ENCODE measurements around the gene LCA5. TPM values are rescaled to one million over a fixed set of nuclear protein-coding genes. Genes with fewer than 3 reads are reported as not detected.
"Not testable (repeated sequence)": the region's sequence is repeated elsewhere in the genome, so short reads cannot be mapped to it uniquely, and the experiment has no call there.

LCA5 gene
- total RNA-seq = under 1 TPM; 0.15 to 0.54 (median 0.21) TPM
- 0.35 TPM for total RNA-seq (2013)
- 0 to 1.9 (median 0.54) reads per million in 29 experiments for total RNA-seq

DNA sequence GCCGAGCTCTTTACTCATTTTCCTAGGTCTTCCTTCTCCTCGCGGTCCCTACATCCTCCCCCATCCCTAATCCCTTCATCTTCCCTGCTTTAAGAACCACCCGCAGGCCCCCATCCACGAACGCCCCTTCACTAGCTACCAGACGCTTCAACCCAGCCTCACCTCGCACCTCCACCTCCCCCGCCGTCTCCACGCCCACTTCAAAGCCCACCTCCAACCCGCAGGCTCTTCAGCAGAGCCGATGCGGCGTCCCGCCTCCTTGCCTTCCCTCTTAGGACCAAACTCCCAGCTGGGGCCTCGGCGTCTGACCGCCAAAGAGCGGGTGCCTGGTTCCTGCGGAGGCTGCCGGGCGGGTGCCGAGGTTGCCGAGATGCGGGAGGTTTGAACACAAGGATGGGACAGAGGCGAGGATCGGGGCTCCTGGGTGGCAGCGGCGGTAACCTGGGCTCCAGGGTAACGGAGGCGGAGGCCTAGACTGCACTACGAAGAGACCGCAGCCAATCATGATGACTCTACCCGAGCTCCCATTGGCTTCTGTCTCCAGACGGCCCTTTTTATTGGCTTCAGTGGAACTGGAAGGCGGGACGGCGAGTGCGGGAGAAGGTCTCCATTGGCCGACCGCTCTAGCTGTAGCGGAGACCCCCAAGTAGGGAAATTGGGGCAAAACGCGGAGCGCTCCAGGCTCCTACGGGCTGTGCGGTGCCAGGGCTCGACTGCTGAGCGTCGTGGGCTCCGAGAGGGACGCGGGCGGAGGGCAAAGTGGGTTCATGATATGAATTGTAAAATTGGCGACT is at the start of gene LCA5:
Gene LCA5, minus strand, starts transcription at position 477 of the 794 bp plus-strand sequence. CDS start 18,536 bp downstream, outside the sequence.
- H3K4me1 ChIP-seq (ENCODE audit: control insufficient read depth in 1 of 2, extremely low read depth in 1 of 2, insufficient read depth in 2 of 2, low read length in 2 of 2) = peaks cover 4 to 11% of the 10 kb centered on the region in 2 experiments
- H3K9me3 ChIP-seq = peaks cover 2% of the 10 kb centered on the region
- H3K4me3 Mint-ChIP-seq = no peak within 1 kb of the TSS
- peaks cover 0 to 13% of the 10 kb centered on the region in 2 experiments for H3K27me3 ChIP-seq (replicated peaks in 1 of 2; ENCODE audit: control insufficient read depth in 2 of 2, extremely low read depth in 1 of 2, insufficient read depth in 2 of 2, low read length in 1 of 2)
- H3K4me3 ChIP-seq (ENCODE audit: control insufficient read depth in 1 of 2, extremely low read depth in 1 of 2, low read length in 1 of 2) = peak within 1 kb of the TSS; percentile 60 to 74
- POLR2A ChIA-PET = interaction anchor here in 1 of 2 donors (0.7 kb wide), 1 partner anchor 266 kb away, joined by 3 read pairs; no protein-coding TSS in a partner anchor
- CTCF ChIA-PET = interaction anchor here (0.8 to 1.5 kb wide), 3 partner anchors 8 to 331 kb away, joined by 4 read pairs; no protein-coding TSS in a partner anchor
- DNase-seq (peak; percentile 64 to 89 (median 80)), ATAC-seq (replicated peaks in 1 of 4) (peak; percentile 97 to 98 (median 98))
- H3K27me3 Mint-ChIP-seq = peaks cover 4 to 19% of the 10 kb centered on the region in 2 donors
- H3K27ac Mint-ChIP-seq = peak within 1 kb of the TSS in 1 of 2 donors; percentile 42
- no peak within 1 kb of the TSS for H3K27ac ChIP-seq (ENCODE audit: low read length)
- H3K36me3 Mint-ChIP-seq = no peaks in the 10 kb centered on the region
- H3K9me3 Mint-ChIP-seq = peaks cover 0 to 6% (median 0%) of the 10 kb centered on the region in 3 donors
- no peaks in the 10 kb centered on the region for H3K36me3 ChIP-seq (ENCODE audit: control insufficient read depth in 2 of 2, extremely low read depth in 1 of 2, insufficient read depth in 1 of 2, low read length in 1 of 2)
- WGBS (ENCODE audit: insufficient coverage) = 2% methylated on average over 46 of the region's 56 CpGs
- H3K4me1 Mint-ChIP-seq = no peaks in the 10 kb centered on the region

DNA sequence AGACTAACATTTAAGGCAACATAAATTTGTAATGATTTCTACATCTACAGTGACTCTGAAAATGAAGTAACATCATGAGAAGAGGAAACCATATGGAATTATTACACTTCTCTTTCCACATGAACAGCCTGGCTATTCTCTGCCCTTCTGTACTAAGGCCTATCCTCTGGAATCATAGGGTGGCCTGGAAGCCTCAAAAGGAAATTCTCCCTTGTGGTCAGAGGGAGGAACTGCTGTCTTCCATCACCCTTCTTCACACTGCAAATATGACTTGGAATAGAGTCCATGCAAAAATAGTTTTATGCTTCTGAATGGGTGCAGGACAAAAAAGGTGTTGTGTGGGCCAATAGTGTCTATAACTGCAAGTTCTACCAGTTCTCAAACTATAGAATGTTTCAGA is 49.3 kb upstream of the LCA5 start:
- CTCF ChIA-PET = interaction anchor here in 1 of 2 donors (0.6 kb wide), 1 partner anchor 203 kb away, joined by 4 read pairs; no protein-coding TSS in a partner anchor
- ATAC-seq (replicated peaks in 1 of 4) = no peak
- peaks cover 4% of the 10 kb centered on the region for H3K36me3 Mint-ChIP-seq
- H3K27ac Mint-ChIP-seq = no peak overlapping the region
- H3K9me3 ChIP-seq = no peaks in the 10 kb centered on the region
- peaks cover 4 to 9% (median 7%) of the 10 kb centered on the region in 3 donors for H3K9me3 Mint-ChIP-seq
- POLR2A ChIA-PET = no interaction called here
- no peaks in the 10 kb centered on the region for H3K27me3 ChIP-seq (replicated peaks in 1 of 2; ENCODE audit: control insufficient read depth in 2 of 2, extremely low read depth in 1 of 2, insufficient read depth in 2 of 2, low read length in 1 of 2)
- H3K36me3 ChIP-seq (ENCODE audit: control insufficient read depth in 2 of 2, extremely low read depth in 1 of 2, insufficient read depth in 1 of 2, low read length in 1 of 2) = no peaks in the 10 kb centered on the region
- H3K4me1 Mint-ChIP-seq = no peaks in the 10 kb centered on the region
- no peaks in the 10 kb centered on the region for H3K4me1 ChIP-seq (ENCODE audit: control insufficient read depth in 1 of 2, extremely low read depth in 1 of 2, insufficient read depth in 2 of 2, low read length in 2 of 2)
- H3K27me3 Mint-ChIP-seq = no peaks in the 10 kb centered on the region
- no peak overlapping the region for H3K27ac ChIP-seq (ENCODE audit: low read length)
- DNase-seq = no peak
- H3K4me3 Mint-ChIP-seq = no peak overlapping the region
- H3K4me3 ChIP-seq (ENCODE audit: control insufficient read depth in 1 of 2, extremely low read depth in 1 of 2, low read length in 1 of 2) = no peak overlapping the region

DNA sequence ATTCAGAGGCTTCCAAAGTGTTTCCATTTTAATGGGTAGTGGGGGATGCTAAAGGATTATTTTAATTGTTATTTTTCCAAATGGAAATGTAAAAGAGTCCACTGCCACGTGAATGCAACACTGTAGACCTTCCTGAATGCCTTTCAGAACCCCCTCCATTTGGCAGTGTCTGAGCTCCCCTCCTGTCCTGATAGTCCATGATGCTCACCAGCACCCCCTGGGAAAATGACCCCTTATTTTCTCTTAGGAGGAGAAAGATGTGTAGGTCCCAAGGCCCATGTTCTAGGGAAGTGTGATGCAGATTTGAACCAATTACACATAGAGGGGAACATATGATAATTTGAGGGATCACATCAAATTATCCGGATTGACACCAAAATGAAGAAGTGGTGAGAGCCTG is 47.1 kb upstream of the LCA5 start:
- Mint-ChIP-seq H3K27ac (no peak overlapping the region), H3K27me3 (peaks cover 0 to 3% of the 10 kb centered on the region in 2 donors), H3K36me3 (peaks cover 4% of the 10 kb centered on the region), H3K4me1 (no peaks in the 10 kb centered on the region), H3K4me3 (no peak overlapping the region), H3K9me3 (peaks cover 10 to 23% (median 16%) of the 10 kb centered on the region in 3 donors)
- Histone ChIP-seq H3K9me3 (no peaks in the 10 kb centered on the region), H3K27ac (ENCODE audit: low read length) (no peak overlapping the region), H3K27me3 (replicated peaks in 1 of 2; ENCODE audit: control insufficient read depth in 2 of 2, extremely low read depth in 1 of 2, insufficient read depth in 2 of 2, low read length in 1 of 2) (no peaks in the 10 kb centered on the region), H3K36me3 (ENCODE audit: control insufficient read depth in 2 of 2, extremely low read depth in 1 of 2, insufficient read depth in 1 of 2, low read length in 1 of 2) (no peaks in the 10 kb centered on the region), H3K4me3 (ENCODE audit: control insufficient read depth in 1 of 2, extremely low read depth in 1 of 2, low read length in 1 of 2) (no peak overlapping the region), H3K4me1 (ENCODE audit: control insufficient read depth in 1 of 2, extremely low read depth in 1 of 2, insufficient read depth in 2 of 2, low read length in 2 of 2) (no peaks in the 10 kb centered on the region)
- 100% methylated on average over 1 of the region's 2 CpGs for WGBS (ENCODE audit: insufficient coverage)
- ChIA-PET CTCF (interaction anchor here in 1 of 2 donors (0.6 kb wide), 1 partner anchor 15 kb away, joined by 4 read pairs; no protein-coding TSS in a partner anchor), POLR2A (no interaction called here)
- DNase-seq (no peak), ATAC-seq (replicated peaks in 1 of 4) (no peak)

DNA sequence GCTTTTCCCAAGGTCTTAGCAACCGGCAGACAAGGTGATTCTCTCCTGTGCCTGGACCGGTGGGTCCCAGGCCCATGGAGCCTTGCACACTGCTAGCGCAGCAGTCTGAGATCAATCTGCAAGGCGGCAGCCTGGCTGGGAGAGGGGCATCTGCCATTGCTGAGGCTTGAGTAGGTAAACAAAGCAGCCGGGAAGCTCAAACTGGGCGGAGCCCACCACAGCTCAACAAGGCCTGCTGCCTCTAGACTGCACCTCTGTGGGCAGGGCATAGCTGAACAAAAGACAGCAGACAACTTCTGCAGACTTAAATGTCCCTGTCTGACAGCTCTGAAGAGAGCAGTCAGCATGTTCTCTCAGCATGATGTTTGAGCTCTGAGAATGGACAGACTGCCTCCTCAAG is 40.7 kb upstream of the LCA5 start:
- H3K36me3 ChIP-seq (ENCODE audit: control insufficient read depth in 2 of 2, extremely low read depth in 1 of 2, insufficient read depth in 1 of 2, low read length in 1 of 2); H3K4me1 Mint-ChIP-seq; CTCF ChIA-PET; H3K27me3 Mint-ChIP-seq; H3K4me3 ChIP-seq (ENCODE audit: control insufficient read depth in 1 of 2, extremely low read depth in 1 of 2, low read length in 1 of 2); H3K36me3 Mint-ChIP-seq; H3K4me1 ChIP-seq (ENCODE audit: control insufficient read depth in 1 of 2, extremely low read depth in 1 of 2, insufficient read depth in 2 of 2, low read length in 2 of 2); H3K27ac ChIP-seq (ENCODE audit: low read length); H3K9me3 ChIP-seq; ATAC-seq (replicated peaks in 1 of 4); H3K4me3 Mint-ChIP-seq; H3K27me3 ChIP-seq (replicated peaks in 1 of 2; ENCODE audit: control insufficient read depth in 2 of 2, extremely low read depth in 1 of 2, insufficient read depth in 2 of 2, low read length in 1 of 2); POLR2A ChIA-PET; DNase-seq; H3K27ac Mint-ChIP-seq: not testable (repeated sequence)
- peaks cover 13 to 27% (median 15%) of the 10 kb centered on the region in 3 donors for H3K9me3 Mint-ChIP-seq
- 78% methylated on average over 5 of the region's 6 CpGs for WGBS (ENCODE audit: insufficient coverage)

DNA sequence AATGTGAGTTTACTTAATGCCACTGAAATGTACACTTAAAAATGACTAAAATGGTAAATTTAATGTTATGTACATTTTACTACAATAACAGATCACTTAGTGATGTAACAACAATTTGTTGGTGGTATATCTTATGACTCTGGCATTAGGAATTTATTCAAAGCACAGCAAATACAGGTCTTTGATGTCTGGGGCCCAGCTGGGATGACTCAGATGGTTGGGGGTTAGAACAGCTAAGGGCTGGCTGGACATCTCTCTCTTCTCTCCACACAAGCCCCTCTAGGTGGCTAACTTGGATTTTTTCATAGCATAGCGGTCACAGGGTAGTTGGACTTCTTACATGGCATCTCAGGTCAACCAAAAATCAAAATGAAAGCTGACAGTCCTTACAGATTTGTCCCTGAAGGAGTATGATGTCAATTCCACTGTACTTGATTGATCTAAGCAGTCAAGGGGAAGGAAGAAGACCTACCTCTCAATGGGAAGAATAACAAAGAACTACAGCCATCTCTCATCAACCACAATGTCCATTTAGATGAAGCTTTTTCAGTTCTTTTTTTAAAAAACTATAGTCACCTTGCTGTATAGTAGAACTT is 37.5 kb upstream of the LCA5 start:
- H3K9me3 Mint-ChIP-seq = peaks cover 1 to 7% (median 5%) of the 10 kb centered on the region in 3 donors
- peaks cover 3% of the 10 kb centered on the region for H3K36me3 Mint-ChIP-seq
- ATAC-seq (replicated peaks in 1 of 4) = no peak
- peaks cover 0 to 9% (median 4%) of the 10 kb centered on the region in 3 donors for H3K4me1 Mint-ChIP-seq
- peaks cover 0 to 1% of the 10 kb centered on the region in 2 donors for H3K27me3 Mint-ChIP-seq
- no CpG with 5 or more reads among the region's 1 CpG for WGBS (ENCODE audit: insufficient coverage)
- Histone ChIP-seq H3K27ac (ENCODE audit: low read length) (no peak overlapping the region), H3K27me3 (replicated peaks in 1 of 2; ENCODE audit: control insufficient read depth in 2 of 2, extremely low read depth in 1 of 2, insufficient read depth in 2 of 2, low read length in 1 of 2) (no peaks in the 10 kb centered on the region), H3K4me3 (ENCODE audit: control insufficient read depth in 1 of 2, extremely low read depth in 1 of 2, low read length in 1 of 2) (no peak overlapping the region), H3K4me1 (ENCODE audit: control insufficient read depth in 1 of 2, extremely low read depth in 1 of 2, insufficient read depth in 2 of 2, low read length in 2 of 2) (peaks cover 0 to 3% of the 10 kb centered on the region in 2 experiments), H3K36me3 (ENCODE audit: control insufficient read depth in 2 of 2, extremely low read depth in 1 of 2, insufficient read depth in 1 of 2, low read length in 1 of 2) (no peaks in the 10 kb centered on the region), H3K9me3 (no peaks in the 10 kb centered on the region)
- DNase-seq = no peak
- POLR2A ChIA-PET = no interaction called here
- CTCF ChIA-PET = no interaction called here
- no peak overlapping the region for H3K27ac Mint-ChIP-seq
- no peak overlapping the region for H3K4me3 Mint-ChIP-seq

DNA sequence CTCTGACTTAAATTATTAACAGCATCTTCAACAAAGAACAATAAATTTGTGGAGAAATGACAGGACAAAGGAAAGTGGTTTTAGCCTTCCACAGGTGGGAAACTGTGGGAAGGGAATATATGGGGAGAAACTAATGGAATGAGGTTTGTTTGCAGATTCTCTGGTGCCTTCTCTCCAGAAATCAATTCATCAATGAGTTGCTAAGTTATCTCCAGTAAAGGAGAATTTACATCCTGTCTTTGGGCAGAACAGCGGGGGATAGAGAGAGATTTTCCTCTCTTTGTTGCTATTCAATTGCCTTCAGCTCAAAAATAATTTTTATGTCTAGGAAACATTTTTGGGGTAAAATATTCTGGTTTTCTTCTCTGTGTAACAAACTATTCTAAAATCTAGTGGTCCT is 36.9 kb upstream of the LCA5 start:
- POLR2A ChIA-PET = no interaction called here

More for the DNA sequence above, 36.9 kb upstream of the LCA5 start:
- Histone ChIP-seq H3K27ac (ENCODE audit: low read length) (no peak overlapping the region), H3K4me1 (ENCODE audit: control insufficient read depth in 1 of 2, extremely low read depth in 1 of 2, insufficient read depth in 2 of 2, low read length in 2 of 2) (peaks cover 0 to 3% of the 10 kb centered on the region in 2 experiments), H3K27me3 (replicated peaks in 1 of 2; ENCODE audit: control insufficient read depth in 2 of 2, extremely low read depth in 1 of 2, insufficient read depth in 2 of 2, low read length in 1 of 2) (no peaks in the 10 kb centered on the region), H3K36me3 (ENCODE audit: control insufficient read depth in 2 of 2, extremely low read depth in 1 of 2, insufficient read depth in 1 of 2, low read length in 1 of 2) (no peaks in the 10 kb centered on the region), H3K9me3 (no peaks in the 10 kb centered on the region), H3K4me3 (ENCODE audit: control insufficient read depth in 1 of 2, extremely low read depth in 1 of 2, low read length in 1 of 2) (no peak overlapping the region)
- WGBS (ENCODE audit: insufficient coverage) = no CpG with 5 or more reads among the region's 1 CpG
- Mint-ChIP-seq H3K9me3 (peaks cover 0 to 5% (median 5%) of the 10 kb centered on the region in 3 donors), H3K27me3 (peaks cover 0 to 1% of the 10 kb centered on the region in 2 donors), H3K27ac (no peak overlapping the region), H3K4me1 (peaks cover 0 to 9% (median 4%) of the 10 kb centered on the region in 3 donors), H3K36me3 (peaks cover 3% of the 10 kb centered on the region), H3K4me3 (no peak overlapping the region)
- no peak for DNase-seq
- CTCF ChIA-PET = no interaction called here
- ATAC-seq (replicated peaks in 1 of 4) = no peak
